WTC11 (cell line): ENCODE results near the gene FRMD4B. TPM values are rescaled to one million over a fixed set of nuclear protein-coding genes. Genes with fewer than 3 reads are reported as not detected.

Experiments used
- ATAC-seq: fragments of 200-7000 bp; cut with Tn5 transposase; 2 replicates; pipeline ENCODE4 v1.10.0; 2021; ENCODE audit warnings: mild to moderate bottlenecking, moderate library complexity
- CTCF ChIA-PET: fragments of 300-600 bp; sonication (Branson Sonifier 250); formaldehyde crosslinking; loops from one replicate; lab custom pipeline; 2021; ENCODE audit warnings: antibody characterized with exemption; lab: Charles Lee
- POLR2A ChIA-PET: fragments of 350-600 bp; sonication (Branson Sonifier 250); formaldehyde crosslinking; loops from one replicate; lab custom pipeline; 2021; ENCODE audit warnings: antibody characterized with exemption; lab: Charles Lee
- DNase-seq: peaks from one replicate; pipeline ENCODE4 v3.0.0; 2021; ENCODE audit warnings: low spot score
- H3K27ac Mint-ChIP-seq: 2 replicates; pipeline ENCODE4 v1.8.0; 2021; ENCODE audit warnings: mixed read lengths
- H3K27me3 Mint-ChIP-seq: 2 replicates; pipeline ENCODE4 v1.8.0; 2021; ENCODE audit warnings: low read depth, mild to moderate bottlenecking, moderate library complexity, mixed read lengths
- H3K36me3 Mint-ChIP-seq: 2 replicates; pipeline ENCODE4 v1.8.0; 2021; ENCODE audit warnings: mixed read lengths
- H3K4me1 Mint-ChIP-seq: 2 replicates; pipeline ENCODE4 v1.8.0; 2022; ENCODE audit warnings: mixed read lengths
- H3K4me3 Mint-ChIP-seq: 2 replicates; pipeline ENCODE4 v1.8.0; 2021; ENCODE audit warnings: mild to moderate bottlenecking, moderate library complexity, mixed read lengths
- H3K9me3 Mint-ChIP-seq: 2 replicates; pipeline ENCODE4 v1.8.0; 2021; ENCODE audit warnings: mixed read lengths
- CBFB ChIP-seq: sonication (generic); formaldehyde crosslinking; IDR thresholded peaks from 2 replicates; pipeline ENCODE4 v1.8.1; 2022; ENCODE audit warnings: mild to moderate bottlenecking, low read depth, missing genetic modification reagents
- CDX4 ChIP-seq: fragments of 250-450 bp; sonication (Bioruptor Pico); IDR thresholded peaks from 2 replicates; pipeline ENCODE4 v1.9.0; 2021; ENCODE audit warnings: moderate library complexity, mild to moderate bottlenecking, inconsistent platforms, borderline replicate concordance
- CREM ChIP-seq: sonication (generic); formaldehyde crosslinking; IDR thresholded peaks from 2 replicates; pipeline ENCODE4 v1.8.1; 2022; ENCODE audit warnings: mild to moderate bottlenecking, missing genetic modification reagents, moderate library complexity
- ELF4 ChIP-seq: sonication (generic); formaldehyde crosslinking; IDR thresholded peaks from 2 replicates; pipeline ENCODE4 v1.8.1; 2022; ENCODE audit warnings: low read depth, mild to moderate bottlenecking, moderate library complexity, missing genetic modification reagents
- ESRRA ChIP-seq: sonication (generic); formaldehyde crosslinking; IDR thresholded peaks from 2 replicates; pipeline ENCODE4 v1.8.1; 2022; ENCODE audit warnings: mild to moderate bottlenecking, missing genetic modification reagents, borderline replicate concordance
- GTF2I ChIP-seq: fragments of 250-450 bp; sonication (Bioruptor Pico); conservative IDR thresholded peaks from 2 replicates; pipeline ENCODE4 v1.4.0; 2021; ENCODE audit warnings: mild to moderate bottlenecking
- IRF1 ChIP-seq: sonication (generic); formaldehyde crosslinking; IDR thresholded peaks from 2 replicates; pipeline ENCODE4 v1.8.0; 2023; ENCODE audit warnings: missing genetic modification reagents
- MAX ChIP-seq: sonication (generic); formaldehyde crosslinking; IDR thresholded peaks from 2 replicates; pipeline ENCODE4 v1.8.0; 2022; ENCODE audit warnings: mild to moderate bottlenecking, missing genetic modification reagents
- NR1H2 ChIP-seq: sonication (generic); formaldehyde crosslinking; IDR thresholded peaks from 2 replicates; pipeline ENCODE4 v1.9.0; 2021; ENCODE audit warnings: mild to moderate bottlenecking, moderate library complexity, missing genetic modification reagents
- NR3C1 ChIP-seq: sonication (generic); formaldehyde crosslinking; conservative IDR thresholded peaks from 2 replicates; pipeline ENCODE4 v1.8.1; 2023; ENCODE audit warnings: low read depth, mild to moderate bottlenecking, missing genetic modification reagents
- PRDM15 ChIP-seq: sonication (generic); formaldehyde crosslinking; IDR thresholded peaks from 2 replicates; pipeline ENCODE4 v1.8.0; 2022; ENCODE audit warnings: missing genetic modification reagents
- PRRX2 ChIP-seq: fragments of 250-450 bp; sonication (Bioruptor Pico); IDR thresholded peaks from 2 replicates; pipeline ENCODE4 v1.8.0; 2021; ENCODE audit warnings: mild to moderate bottlenecking
- RORB ChIP-seq: fragments of 250-450 bp; sonication (Bioruptor Pico); IDR thresholded peaks from 2 replicates; pipeline ENCODE4 v1.9.0; 2021; ENCODE audit warnings: mild to moderate bottlenecking
- SOX15 ChIP-seq: fragments of 250-450 bp; sonication (Bioruptor Pico); IDR thresholded peaks from 2 replicates; pipeline ENCODE4 v1.9.0; 2021; ENCODE audit warnings: mild to moderate bottlenecking
- TCF7 ChIP-seq: sonication (generic); formaldehyde crosslinking; IDR thresholded peaks from 2 replicates; pipeline ENCODE4 v1.8.0; 2022; ENCODE audit warnings: mild to moderate bottlenecking, low read depth, missing genetic modification reagents, moderate library complexity
- TEAD1 ChIP-seq: sonication (generic); formaldehyde crosslinking; IDR thresholded peaks from 2 replicates; pipeline ENCODE4 v1.8.0; 2022; ENCODE audit warnings: mild to moderate bottlenecking, missing genetic modification reagents
- ZBTB21 ChIP-seq: sonication (generic); formaldehyde crosslinking; IDR thresholded peaks from 2 replicates; pipeline ENCODE4 v1.8.1; 2023; ENCODE audit warnings: mild to moderate bottlenecking, missing genetic modification reagents, borderline replicate concordance
- ZBTB43 ChIP-seq: sonication (generic); formaldehyde crosslinking; IDR thresholded peaks from 2 replicates; pipeline ENCODE4 v1.8.1; 2023; ENCODE audit warnings: mild to moderate bottlenecking, missing genetic modification reagents
- ZMAT4 ChIP-seq: fragments of 250-450 bp; sonication (Bioruptor Pico); IDR thresholded peaks from 2 replicates; pipeline ENCODE4 v1.9.0; 2021; ENCODE audit warnings: mild to moderate bottlenecking
- ZNF232 ChIP-seq: sonication (generic); formaldehyde crosslinking; IDR thresholded peaks from 2 replicates; pipeline ENCODE4 v1.8.0; 2022; ENCODE audit warnings: mild to moderate bottlenecking, missing genetic modification reagents
- ZNF416 ChIP-seq: fragments of 250-450 bp; sonication (Bioruptor Pico); IDR thresholded peaks from 2 replicates; pipeline ENCODE4 v1.9.0; 2021; ENCODE audit warnings: mild to moderate bottlenecking, inconsistent platforms
- ZNF425 ChIP-seq: fragments of 250-450 bp; sonication (Bioruptor Pico); conservative IDR thresholded peaks from 2 replicates; pipeline ENCODE4 v1.9.0; 2021; ENCODE audit warnings: mild to moderate bottlenecking
- ZNF512 ChIP-seq: sonication (generic); formaldehyde crosslinking; IDR thresholded peaks from 2 replicates; pipeline ENCODE4 v1.8.1; 2022; ENCODE audit warnings: missing genetic modification reagents, borderline replicate concordance
- total RNA-seq: library from RNA; stranded (reverse); gene quantifications from 3 replicates; pipeline ENCODE4 v1.2.3, GENCODE V29; 2021

FRMD4B gene
- total RNA-seq, 1 experiment from 2014 or later = 6.7 TPM

- TF ChIP-seq ESRRA (CRISPR knock-in tag) (no peak), MAX (CRISPR knock-in tag) (no peak), ZNF416 (no peak), ZBTB21 (no peak), PRRX2 (CRISPR knock-in tag) (no peak), PRDM15 (CRISPR knock-in tag) (no peak), ZNF512 (CRISPR knock-in tag) (no peak), NR3C1 (no peak), TCF7 (CRISPR knock-in tag) (no peak), CDX4 (CRISPR knock-in tag) (no peak)
Measured at GRCh38 chr3:69246612-69247011, 139.3 kb downstream of the FRMD4B start (continued).

GRCh38 chr3:69244039-69244438 lies 141.8 kb downstream of the FRMD4B start:
- H3K4me3 Mint-ChIP-seq = no peak overlapping the region
- peaks cover 56% of the 10 kb centered on the region for H3K4me1 Mint-ChIP-seq
- TF ChIP-seq ZNF425 (CRISPR knock-in tag) (no peak), GTF2I (CRISPR knock-in tag) (no peak), CREM (CRISPR knock-in tag) (no peak), ZBTB43 (no peak), NR1H2 (CRISPR knock-in tag) (no peak), SOX15 (no peak), CDX4 (CRISPR knock-in tag) (no peak), TCF7 (CRISPR knock-in tag) (no peak), PRRX2 (CRISPR knock-in tag) (no peak), ZMAT4 (no peak), CBFB (CRISPR knock-in tag) (no peak), RORB (CRISPR knock-in tag) (no peak), ZNF232 (CRISPR knock-in tag) (no peak), IRF1 (no peak), ELF4 (CRISPR knock-in tag) (no peak), TEAD1 (CRISPR knock-in tag) (no peak)
- TF ChIP-seq, all 79 proteins: peak for 0
- CTCF ChIA-PET = interaction anchor here (0.8 to 1.5 kb wide), 3 partner anchors 9 to 123 kb away, joined by 3 to 4 read pairs (median 3); no protein-coding TSS in a partner anchor
- no peak for DNase-seq
- no peak for ATAC-seq
- POLR2A ChIA-PET = no interaction called here
- no peak overlapping the region for H3K27ac Mint-ChIP-seq
- H3K27me3 Mint-ChIP-seq = peaks cover 46% of the 10 kb centered on the region
- no peaks in the 10 kb centered on the region for H3K9me3 Mint-ChIP-seq
- no peaks in the 10 kb centered on the region for H3K36me3 Mint-ChIP-seq
